Activated B cell treated with CpG ODN at 0.5 μM for 24 hours (primary cell): Measurements from ENCODE around the gene GALNT15. TPM values are rescaled to one million over a fixed set of nuclear protein-coding genes. Genes with fewer than 3 reads are reported as not detected.
A peak's percentile ranks its signal among the peaks of the same experiment; 100 is the strongest.

Experiments
- ATAC-seq: fragments of 200-7000 bp; cut with Tn5 transposase; one replicate; pipeline ENCODE4 v1.10.0; 2021; ENCODE audit warnings: low read depth, mild to moderate bottlenecking, moderate library complexity
- CTCF ChIA-PET: fragments of 350-600 bp; sonication (Branson Sonifier 250); formaldehyde crosslinking; loops from one replicate; lab custom pipeline; 2021; ENCODE audit warnings: antibody characterized with exemption; lab: Charles Lee
- POLR2A ChIA-PET: fragments of 350-600 bp; sonication (Branson Sonifier 250); formaldehyde crosslinking; loops from one replicate; lab custom pipeline; 2021; ENCODE audit warnings: antibody characterized with exemption; lab: Charles Lee
- DNase-seq: peaks from one replicate; pipeline ENCODE4 v3.0.0; 2022
- H3K27ac Mint-ChIP-seq: one replicate; pipeline ENCODE4 v1.8.0; 2020; ENCODE audit warnings: mixed read lengths
- H3K27me3 Mint-ChIP-seq: one replicate; pipeline ENCODE4 v1.8.0; 2021; ENCODE audit warnings: mixed read lengths
- H3K36me3 Mint-ChIP-seq: one replicate; pipeline ENCODE4 v1.8.0; 2021; ENCODE audit warnings: low read depth, mixed read lengths
- H3K4me1 Mint-ChIP-seq: one replicate; pipeline ENCODE4 v1.8.0; 2021; ENCODE audit warnings: mixed read lengths
- H3K4me3 Mint-ChIP-seq: one replicate; pipeline ENCODE4 v1.8.0; 2020; ENCODE audit warnings: mild to moderate bottlenecking, mixed read lengths
- H3K9me3 Mint-ChIP-seq: one replicate; pipeline ENCODE4 v1.8.0; 2020; ENCODE audit warnings: mixed read lengths
- CTCF ChIP-seq: fragments of 200-600 bp; IDR thresholded peaks from one replicate; pipeline ENCODE4 v1.8.0; 2022; ENCODE audit warnings: antibody characterized with exemption, mild to moderate bottlenecking
- intact Hi-C: fragments of 100-400 bp; cut with micrococcal nuclease; formaldehyde crosslinking; loops from one replicate; pipeline ENCODE4 v1.15.1; 2024
- total RNA-seq: library from RNA; stranded (reverse); gene quantifications from 2 replicates; pipeline ENCODE4 v1.2.3, GENCODE V29; 2022

GALNT15 gene
- total RNA-seq, 1 donor from 2014 or later: not detected

- H3K9me3 Mint-ChIP-seq: no peaks in the 10 kb centered on the region
Observed at GRCh38 chr3:16264174-16264707, 89.8 kb downstream of the GALNT15 start.

GRCh38 chr3:16264708-16265454 lies 90.4 kb downstream of the GALNT15 start, which contains the start of the genes DPH3 and OXNAD1:
DPH3 (minus strand) TSS chr3:16264943; CDS start chr3:16264876, 67 bp downstream.
OXNAD1 (plus strand) TSS chr3:16265212; CDS start chr3:16270953, 5,741 bp downstream.
- Mint-ChIP-seq H3K4me1 (peaks cover 25% of the 10 kb centered on the region), H3K4me3 (peak within 1 kb of the TSS; percentile 100), H3K36me3 (peaks cover 31% of the 10 kb centered on the region), H3K27ac (peak within 1 kb of the TSS; percentile 100), H3K9me3 (no peaks in the 10 kb centered on the region), H3K27me3 (no peaks in the 10 kb centered on the region)
- ATAC-seq: peak; percentile 96
- ChIA-PET CTCF (interaction anchor here (1.2 to 1.8 kb wide), 3 partner anchors 17 to 286 kb away, joined by 4 to 9 read pairs (median 8); no protein-coding TSS in a partner anchor), POLR2A (interaction anchor here (0.6 to 3.3 kb wide), 10 partner anchors 9 to 1166 kb away, joined by 3 to 16 read pairs (median 4); partner anchors contain the start of genes BTD, CAPN7, HACL1 and RBSN)
- peak; percentile 99 for DNase-seq
- TF ChIP-seq CTCF: no peak
- intact Hi-C loops: loop anchor here (1.0 to 10.0 kb wide), 13 partner anchors 107 to 1610 kb away; partner anchors contain the start of genes BTD, CAPN7, CCDC174 and HACL1

More at GRCh38 chr3:16264174-16264707, 89.8 kb downstream of the GALNT15 start:
- peak overlapping the region; percentile 100 for H3K27ac Mint-ChIP-seq
- no peak for DNase-seq
- peak overlapping the region; percentile 100 for H3K4me3 Mint-ChIP-seq
- ATAC-seq: no peak
- peaks cover 30% of the 10 kb centered on the region for H3K36me3 Mint-ChIP-seq
- peaks cover 25% of the 10 kb centered on the region for H3K4me1 Mint-ChIP-seq
- no peak for TF ChIP-seq CTCF
- H3K27me3 Mint-ChIP-seq: no peaks in the 10 kb centered on the region
- CTCF ChIA-PET: interaction anchor here (1.2 to 1.8 kb wide), 3 partner anchors 16 to 287 kb away, joined by 4 to 9 read pairs (median 8); no protein-coding TSS in a partner anchor
- POLR2A ChIA-PET: interaction anchor here (0.6 to 3.3 kb wide), 7 partner anchors 10 to 1166 kb away, joined by 3 to 16 read pairs (median 5); partner anchors contain the start of genes BTD, CAPN7, HACL1 and RBSN
- intact Hi-C loops: loop anchor here (2.0 to 10.0 kb wide), 4 partner anchors 405 to 1609 kb away; partner anchors contain the start of gene CCDC174

GRCh38 chr3:16265455-16265786 lies 90.9 kb downstream of the GALNT15 start:
- TF ChIP-seq CTCF: no peak
- H3K27ac Mint-ChIP-seq: peak overlapping the region; percentile 100
- H3K9me3 Mint-ChIP-seq: no peaks in the 10 kb centered on the region
- peaks cover 31% of the 10 kb centered on the region for H3K36me3 Mint-ChIP-seq
- no peak for DNase-seq
- intact Hi-C loops: loop anchor here (1.0 to 10.0 kb wide), 12 partner anchors 107 to 1611 kb away; partner anchors contain the start of genes BTD, CAPN7, CCDC174 and HACL1
- no peak for ATAC-seq
- ChIA-PET POLR2A (interaction anchor here (0.6 to 3.3 kb wide), 8 partner anchors 12 to 1167 kb away, joined by 3 to 16 read pairs (median 4); partner anchors contain the start of genes BTD, CAPN7, HACL1 and RBSN), CTCF (interaction anchor here (0.8 to 1.3 kb wide), 4 partner anchors 17 to 285 kb away, joined by 3 to 9 read pairs (median 4); no protein-coding TSS in a partner anchor)
- peaks cover 25% of the 10 kb centered on the region for H3K4me1 Mint-ChIP-seq
- H3K27me3 Mint-ChIP-seq: no peaks in the 10 kb centered on the region
- peak overlapping the region; percentile 100 for H3K4me3 Mint-ChIP-seq

- intact Hi-C loops: loop anchor here (5.0 to 10.0 kb wide), 5 partner anchors 106 to 1612 kb away; partner anchors contain the start of genes CAPN7 and CCDC174
- H3K36me3 Mint-ChIP-seq: peaks cover 35% of the 10 kb centered on the region
- ChIA-PET CTCF (interaction anchor here (1.3 kb wide), 1 partner anchor 965 kb away, joined by 3 read pairs; no protein-coding TSS in a partner anchor), POLR2A (interaction anchor here (3.3 kb wide), 1 partner anchor 246 kb away, joined by 16 read pairs; the partner anchor contains the start of gene RFTN1)
- ATAC-seq (no peak), DNase-seq (no peak)
- no peak overlapping the region for H3K27ac Mint-ChIP-seq
- no peak for TF ChIP-seq CTCF
- peak overlapping the region; percentile 13 for H3K4me3 Mint-ChIP-seq
- H3K4me1 Mint-ChIP-seq: peaks cover 25% of the 10 kb centered on the region
- H3K9me3 Mint-ChIP-seq: no peaks in the 10 kb centered on the region
- H3K27me3 Mint-ChIP-seq: no peaks in the 10 kb centered on the region
Observed at GRCh38 chr3:16266714-16267113, 92.2 kb downstream of the GALNT15 start.
